AG04449 (cell line): ENCODE measurements around the gene LHFPL6.

Experiments used
- CTCF ChIA-PET: fragments of 350-600 bp; formaldehyde crosslinking; extraction: SDS; loops from one replicate; lab custom pipeline; 2021; ENCODE audit warnings: antibody characterized with exemption; lab: Yijun Ruan, JAX
- POLR2A ChIA-PET: fragments of 400-600, 350-600 bp; formaldehyde crosslinking; extraction: SDS; loops from one replicate; lab custom pipeline; 2020; ENCODE audit warnings: antibody characterized with exemption, inconsistent platforms; lab: Yijun Ruan, JAX
- DNase-seq: peaks from one replicate; pipeline ENCODE4 v3.0.0-alpha.2; 2010; ENCODE audit warnings: low read depth, low spot score
- H3K4me3 ChIP-seq: 2 replicates; pipeline ENCODE4 v1.5.1; 2011; ENCODE audit warnings: low read depth, mild to moderate bottlenecking, control low read depth, low read length
- CTCF ChIP-seq: IDR thresholded peaks from one replicate; pipeline ENCODE4 v1.5.1; 2011; ENCODE audit warnings: mild to moderate bottlenecking, moderate library complexity, low read length, control low read depth, inconsistent platforms; ENCODE audit not compliant: insufficient read depth; ENCODE audit errors: missing control alignments

LHFPL6 gene

GRCh38 chr13:39533651-39534150 lies 69.3 kb downstream of the LHFPL6 start:
- H3K4me3 ChIP-seq: no peak overlapping the region
- TF ChIP-seq CTCF: no peak
- DNase-seq: no peak
- ChIA-PET POLR2A (no interaction called here), CTCF (no interaction called here)

GRCh38 chr13:39531646-39532045 lies 71.3 kb downstream of the LHFPL6 start:
- CTCF ChIA-PET: interaction anchor here (1.5 kb wide), 1 partner anchor 11 kb away, joined by 3 read pairs; no protein-coding TSS in a partner anchor
- no peak for TF ChIP-seq CTCF
- H3K4me3 ChIP-seq: no peak overlapping the region
- DNase-seq: no peak
- POLR2A ChIA-PET: no interaction called here

- no peak for TF ChIP-seq CTCF
- no peak overlapping the region for H3K4me3 ChIP-seq
- ChIA-PET POLR2A (interaction anchor here (0.6 kb wide), 1 partner anchor 69 kb away, joined by 4 read pairs; no protein-coding TSS in a partner anchor), CTCF (interaction anchor here (1.5 kb wide), 1 partner anchor 11 kb away, joined by 3 read pairs; no protein-coding TSS in a partner anchor)
- DNase-seq: no peak
Measured at GRCh38 chr13:39530916-39531315, 72.1 kb downstream of the LHFPL6 start.

- POLR2A ChIA-PET: interaction anchor here (1.2 kb wide), 2 partner anchors 8 to 74 kb away, joined by 7 read pairs; partner anchors contain the start of gene LHFPL6
- TF ChIP-seq CTCF: no peak
- H3K4me3 ChIP-seq: no peak overlapping the region
- CTCF ChIA-PET: interaction anchor here (1.0 to 2.7 kb wide), 2 partner anchors 13 to 24 kb away, joined by 3 to 12 read pairs; no protein-coding TSS in a partner anchor
- no peak for DNase-seq
Measured at GRCh38 chr13:39528661-39528980, 74.4 kb downstream of the LHFPL6 start.

GRCh38 chr13:39527961-39528660 lies 74.9 kb downstream of the LHFPL6 start:
- no peak for TF ChIP-seq CTCF
- peak; percentile 78 for DNase-seq
- ChIA-PET CTCF (interaction anchor here (0.8 to 2.7 kb wide), 3 partner anchors 12 to 43 kb away, joined by 3 to 12 read pairs (median 3); no protein-coding TSS in a partner anchor), POLR2A (interaction anchor here (0.9 to 1.2 kb wide), 3 partner anchors 8 to 75 kb away, joined by 3 to 7 read pairs (median 7); partner anchors contain the start of gene LHFPL6)
- no peak overlapping the region for H3K4me3 ChIP-seq

GRCh38 chr13:39527301-39527700 lies 75.7 kb downstream of the LHFPL6 start:
- POLR2A ChIA-PET: interaction anchor here (0.9 to 1.2 kb wide), 3 partner anchors 8 to 75 kb away, joined by 3 to 7 read pairs (median 7); partner anchors contain the start of gene LHFPL6
- CTCF ChIA-PET: interaction anchor here (0.8 to 2.7 kb wide), 2 partner anchors 12 to 42 kb away, joined by 3 to 12 read pairs; no protein-coding TSS in a partner anchor
- TF ChIP-seq CTCF: no peak
- no peak for DNase-seq
- H3K4me3 ChIP-seq: no peak overlapping the region
